Memory B cell (primary cell): ENCODE results near the gene IL21.
"Not testable (repeated sequence)": the region's sequence is repeated elsewhere in the genome, so short reads cannot be mapped to it uniquely, and the experiment has no call there.

Source experiments
- ATAC-seq: fragments of 150-1000 bp; cut with Tn5 transposase; 2 replicates; pipeline ENCODE4 v1.10.0; 2021; ENCODE audit warnings: low read depth, mild to moderate bottlenecking, moderate library complexity
- DNase-seq, 2 donors: peaks; one replicate each; pipeline ENCODE4 v3.0.0; 2022; ENCODE audit warnings: low spot score in 2 of 2
- H3K27ac Mint-ChIP-seq: one replicate; pipeline ENCODE4 v1.8.0; 2022; ENCODE audit warnings: mild to moderate bottlenecking, moderate library complexity, mixed read lengths
- H3K27me3 Mint-ChIP-seq: one replicate; pipeline ENCODE4 v1.8.0; 2022; ENCODE audit warnings: mixed read lengths
- H3K36me3 Mint-ChIP-seq: one replicate; pipeline ENCODE4 v1.8.0; 2022; ENCODE audit warnings: mild to moderate bottlenecking, mixed read lengths
- H3K4me1 Mint-ChIP-seq: one replicate; pipeline ENCODE4 v1.8.0; 2022; ENCODE audit warnings: mixed read lengths
- H3K4me3 Mint-ChIP-seq: one replicate; pipeline ENCODE4 v1.8.0; 2022; ENCODE audit warnings: mild to moderate bottlenecking, moderate library complexity, mixed read lengths
- H3K9me3 Mint-ChIP-seq: one replicate; pipeline ENCODE4 v1.8.0; 2022; ENCODE audit warnings: mixed read lengths

IL21 gene

DNA sequence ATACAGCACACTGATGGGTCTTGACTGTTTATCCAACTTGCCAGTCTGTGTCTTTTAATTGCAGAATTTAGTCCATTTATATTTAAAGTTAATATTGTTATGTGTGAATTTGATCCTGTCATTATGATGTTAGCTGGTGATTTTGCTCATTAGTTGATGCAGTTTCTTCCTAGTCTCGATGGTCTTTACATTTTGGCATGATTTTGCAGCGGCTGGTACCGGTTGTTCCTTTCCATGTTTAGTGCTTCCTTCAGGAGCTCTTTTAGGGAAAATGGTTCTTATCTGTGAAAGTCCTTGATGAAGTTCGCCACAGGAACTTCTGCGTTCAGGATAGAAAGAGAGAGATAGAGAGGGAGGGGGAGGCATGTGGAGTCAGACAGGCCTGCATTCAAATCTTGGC is 35.7 kb upstream of the IL21 start:
- H3K4me1 Mint-ChIP-seq, H3K27ac Mint-ChIP-seq, H3K9me3 Mint-ChIP-seq, DNase-seq, H3K4me3 Mint-ChIP-seq, H3K36me3 Mint-ChIP-seq, ATAC-seq, H3K27me3 Mint-ChIP-seq: not testable (repeated sequence)

DNA sequence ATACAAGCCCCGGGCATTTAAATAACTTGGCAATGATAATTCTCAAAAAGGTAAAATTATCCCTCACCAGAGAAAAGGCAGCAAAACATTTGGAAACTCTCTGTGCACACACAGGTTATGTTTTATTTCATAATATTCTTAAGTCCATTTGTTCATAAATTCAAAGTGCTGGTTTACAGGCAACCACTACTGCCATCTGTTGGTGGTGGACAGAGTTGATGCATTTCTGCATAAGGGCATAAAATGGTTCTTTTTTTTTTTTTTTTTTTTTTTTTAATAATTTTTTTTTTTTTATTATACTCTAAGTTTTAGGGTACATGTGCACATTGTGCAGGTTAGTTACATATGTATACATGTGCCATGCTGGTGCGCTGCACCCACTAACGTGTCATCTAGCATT is 31.5 kb upstream of the IL21 start:
- no peaks in the 10 kb centered on the region for H3K36me3 Mint-ChIP-seq
- DNase-seq (no peak), ATAC-seq (no peak)
- no peak overlapping the region for H3K4me3 Mint-ChIP-seq
- H3K4me1 Mint-ChIP-seq = no peaks in the 10 kb centered on the region
- H3K27ac Mint-ChIP-seq = no peak overlapping the region
- H3K27me3 Mint-ChIP-seq = no peaks in the 10 kb centered on the region
- peaks cover 2% of the 10 kb centered on the region for H3K9me3 Mint-ChIP-seq

DNA sequence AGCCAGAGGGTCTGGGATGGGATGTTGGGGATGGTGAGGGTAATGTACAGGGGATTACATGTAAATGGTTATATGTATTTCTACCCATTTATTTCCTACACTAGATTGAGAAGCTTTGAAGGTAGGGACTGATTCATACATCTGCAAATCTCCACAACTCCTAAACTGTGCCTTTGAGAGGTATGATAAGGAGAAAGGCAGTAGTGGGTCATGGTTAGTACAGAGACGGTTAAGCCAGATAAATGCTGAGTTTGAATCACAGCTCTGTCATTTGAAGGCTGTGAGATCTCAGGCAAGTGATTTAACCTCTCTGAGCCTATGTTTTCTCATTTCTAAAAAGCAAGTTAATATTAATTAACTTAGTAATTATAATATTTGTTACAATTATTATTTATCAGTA is 29.3 kb upstream of the IL21 start:
- H3K27ac Mint-ChIP-seq = no peak overlapping the region
- DNase-seq (no peak), ATAC-seq (no peak)
- no peak overlapping the region for H3K4me3 Mint-ChIP-seq
- H3K36me3 Mint-ChIP-seq = no peaks in the 10 kb centered on the region
- H3K9me3 Mint-ChIP-seq = no peaks in the 10 kb centered on the region
- H3K4me1 Mint-ChIP-seq = no peaks in the 10 kb centered on the region
- no peaks in the 10 kb centered on the region for H3K27me3 Mint-ChIP-seq

DNA sequence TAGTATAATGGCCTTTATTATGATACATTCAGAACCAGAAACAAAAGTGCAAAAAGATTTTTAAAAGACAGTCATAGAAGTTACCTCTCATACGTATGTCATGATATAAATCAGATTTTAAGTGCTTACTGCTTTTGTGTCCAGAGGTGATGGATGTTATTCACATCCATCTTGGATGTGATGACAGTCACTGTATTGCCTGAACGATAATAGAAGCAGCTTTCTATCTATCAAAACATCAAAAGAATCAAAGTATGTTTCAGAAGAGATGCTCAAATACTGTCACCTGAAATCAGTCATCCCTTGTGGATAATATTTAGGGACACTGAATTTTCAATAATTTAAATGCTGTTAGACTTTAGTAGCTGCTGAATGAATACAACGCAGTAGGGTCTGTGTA is 26.8 kb upstream of the IL21 start:
- no peak for DNase-seq
- Mint-ChIP-seq H3K4me1 (no peaks in the 10 kb centered on the region), H3K27ac (no peak overlapping the region), H3K9me3 (no peaks in the 10 kb centered on the region), H3K4me3 (no peak overlapping the region), H3K27me3 (peaks cover 3% of the 10 kb centered on the region), H3K36me3 (no peaks in the 10 kb centered on the region)
- no peak for ATAC-seq

DNA sequence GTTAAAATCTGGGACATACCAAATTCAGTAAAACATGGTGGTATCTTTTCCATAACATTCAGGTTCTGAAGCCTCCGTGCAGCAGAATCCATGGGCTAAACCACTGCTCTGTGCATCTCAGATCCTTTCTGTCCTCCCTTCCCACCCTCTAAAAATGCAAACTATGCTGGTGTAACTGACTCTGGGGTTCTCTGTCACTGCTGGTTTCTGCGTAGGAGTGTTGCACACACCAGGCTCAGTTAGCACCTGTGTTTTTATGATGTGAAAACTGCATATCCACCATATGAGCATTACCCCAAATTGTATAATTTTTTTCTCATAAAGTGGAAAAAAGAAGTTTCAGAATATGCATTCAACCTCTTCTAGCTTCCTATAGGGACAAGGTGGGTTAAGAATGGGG is 22.4 kb upstream of the IL21 start:
- Mint-ChIP-seq H3K27ac (no peak overlapping the region), H3K36me3 (no peaks in the 10 kb centered on the region), H3K9me3 (no peaks in the 10 kb centered on the region), H3K27me3 (peaks cover 3% of the 10 kb centered on the region), H3K4me3 (no peak overlapping the region), H3K4me1 (no peaks in the 10 kb centered on the region)
- DNase-seq (no peak), ATAC-seq (no peak)

DNA sequence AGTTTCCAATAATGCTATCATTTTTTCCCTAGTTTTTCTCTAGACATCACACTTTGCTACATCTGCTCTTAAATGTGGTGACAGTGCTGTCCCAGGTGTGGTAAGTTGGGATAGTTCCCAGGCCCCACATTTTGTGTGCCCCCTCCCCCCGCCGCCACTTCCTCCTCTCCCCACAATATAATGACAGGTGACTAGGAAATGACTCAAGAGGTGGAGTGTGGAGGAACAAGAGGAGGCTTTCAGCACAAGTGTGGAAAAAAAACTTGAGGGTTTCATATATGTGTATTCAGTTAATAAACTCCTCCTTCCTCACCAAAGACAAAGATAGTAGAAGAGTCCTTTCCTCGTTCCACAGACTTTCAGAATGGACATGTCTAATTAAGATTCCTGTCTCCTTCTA is 18.3 kb upstream of the IL21 start:
- no peaks in the 10 kb centered on the region for H3K36me3 Mint-ChIP-seq
- H3K9me3 Mint-ChIP-seq = peaks cover 2% of the 10 kb centered on the region
- H3K4me3 Mint-ChIP-seq = no peak overlapping the region
- no peak overlapping the region for H3K27ac Mint-ChIP-seq
- DNase-seq (no peak), ATAC-seq (no peak)
- peaks cover 4% of the 10 kb centered on the region for H3K27me3 Mint-ChIP-seq
- peaks cover 6% of the 10 kb centered on the region for H3K4me1 Mint-ChIP-seq

DNA sequence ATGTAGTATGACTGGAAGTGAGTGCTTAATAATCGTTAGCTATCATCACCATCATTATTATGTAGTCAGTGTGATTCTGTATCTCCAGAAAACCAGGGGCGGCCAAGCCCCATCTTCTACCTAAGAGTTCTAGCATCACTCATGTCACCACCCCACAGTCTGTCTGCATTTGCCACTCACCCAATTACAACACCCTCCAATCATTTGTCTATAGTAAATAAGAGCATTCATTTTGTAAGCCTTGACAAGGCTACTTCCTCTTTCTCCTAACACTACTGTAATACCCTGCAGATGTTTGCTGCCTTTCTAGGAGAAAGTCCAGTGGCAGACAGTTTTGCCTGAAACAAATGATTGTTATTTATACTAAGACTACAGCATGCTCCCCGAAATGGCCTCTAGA is 15.8 kb upstream of the IL21 start:
- Mint-ChIP-seq H3K4me1 (peaks cover 16% of the 10 kb centered on the region), H3K36me3 (no peaks in the 10 kb centered on the region), H3K27ac (no peak overlapping the region), H3K4me3 (no peak overlapping the region), H3K27me3 (peaks cover 3% of the 10 kb centered on the region), H3K9me3 (peaks cover 3% of the 10 kb centered on the region)
- no peak for DNase-seq
- peak; percentile 55 for ATAC-seq

DNA sequence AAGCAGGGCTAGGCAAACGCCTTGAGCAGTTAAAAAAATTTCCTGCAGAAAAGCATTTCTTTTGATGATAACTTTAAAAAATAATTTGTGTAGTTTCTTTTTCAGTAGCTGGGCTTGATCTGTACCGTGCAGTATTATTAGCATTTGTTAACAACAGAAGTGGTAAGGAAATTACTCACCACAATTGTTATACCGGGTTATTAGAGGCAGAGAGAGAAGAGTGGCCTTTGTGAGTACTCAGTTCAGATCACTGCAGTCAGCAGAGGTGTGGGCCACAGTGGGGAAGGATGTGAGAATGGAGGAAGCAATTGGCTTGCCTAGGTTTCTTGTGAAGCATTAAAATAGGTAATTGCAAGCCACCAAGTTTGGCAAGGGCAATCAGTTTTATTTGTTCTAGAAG is 14.3 kb upstream of the IL21 start:
- H3K27ac Mint-ChIP-seq = no peak overlapping the region
- ATAC-seq = no peak
- no peak overlapping the region for H3K4me3 Mint-ChIP-seq
- H3K4me1 Mint-ChIP-seq = peaks cover 16% of the 10 kb centered on the region
- no peaks in the 10 kb centered on the region for H3K36me3 Mint-ChIP-seq
- no peak for DNase-seq
- H3K27me3 Mint-ChIP-seq = peaks cover 3% of the 10 kb centered on the region
- peaks cover 3% of the 10 kb centered on the region for H3K9me3 Mint-ChIP-seq

DNA sequence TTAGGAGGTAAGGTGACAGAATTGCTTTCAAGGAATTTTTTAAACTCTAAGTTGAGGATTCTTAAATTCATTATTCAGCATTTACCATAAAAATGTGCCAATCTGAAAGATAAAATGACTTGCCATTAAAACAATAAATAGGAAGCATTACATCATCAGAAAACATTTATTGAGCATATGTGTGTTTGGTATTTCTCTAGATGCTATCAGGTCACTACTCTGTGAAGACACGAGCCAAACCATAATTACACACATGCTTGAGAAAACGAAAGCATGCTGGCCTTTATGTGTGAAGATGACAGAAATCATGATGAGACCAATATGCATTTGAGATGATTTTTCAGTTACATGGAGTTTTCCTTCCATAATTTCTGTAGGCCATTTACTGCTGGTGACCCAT is 12.3 kb upstream of the IL21 start:
- Mint-ChIP-seq H3K9me3 (peaks cover 3% of the 10 kb centered on the region), H3K27me3 (peaks cover 3% of the 10 kb centered on the region), H3K4me3 (no peak overlapping the region), H3K4me1 (peaks cover 16% of the 10 kb centered on the region), H3K27ac (no peak overlapping the region), H3K36me3 (no peaks in the 10 kb centered on the region)
- DNase-seq (no peak), ATAC-seq (no peak)

DNA sequence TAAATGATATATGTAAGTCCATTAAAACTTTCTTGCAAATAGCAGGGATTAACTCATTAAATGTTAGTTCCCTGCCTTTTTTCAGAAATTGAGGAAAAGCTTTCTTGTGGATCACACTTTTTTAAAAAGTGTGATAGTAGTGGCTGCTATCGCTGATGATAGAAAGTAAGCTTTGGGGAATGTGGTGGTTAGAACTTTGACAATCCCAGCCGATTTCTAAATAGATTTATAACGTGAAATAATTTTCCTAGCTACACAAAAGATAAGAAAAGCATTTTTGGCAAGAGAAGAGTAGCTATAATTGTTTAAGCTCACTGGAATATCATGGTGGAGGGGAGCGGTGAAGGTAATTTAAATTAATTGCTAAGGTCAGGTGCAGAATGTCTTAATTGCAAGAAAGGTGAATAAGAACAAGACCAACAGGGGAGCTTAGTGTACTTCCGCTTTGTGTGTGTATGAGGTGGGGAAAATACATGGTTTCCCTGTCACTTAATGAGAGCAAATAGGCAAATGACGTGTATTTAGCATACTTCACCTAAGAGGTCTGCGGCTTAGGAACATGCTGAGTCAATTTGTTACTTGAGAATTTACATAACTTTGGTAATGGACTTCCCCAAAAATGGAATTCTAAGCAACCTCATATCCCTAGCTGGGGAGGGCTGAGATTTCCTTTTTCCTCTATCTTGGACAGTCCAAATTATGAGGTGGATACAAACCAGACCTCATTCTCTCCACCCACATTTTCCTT is 11.7 kb upstream of the IL21 start:
- ATAC-seq (peak; percentile 85), DNase-seq (no peak)
- peaks cover 3% of the 10 kb centered on the region for H3K9me3 Mint-ChIP-seq
- H3K27me3 Mint-ChIP-seq = peaks cover 3% of the 10 kb centered on the region
- H3K36me3 Mint-ChIP-seq = no peaks in the 10 kb centered on the region
- H3K27ac Mint-ChIP-seq = no peak overlapping the region
- no peak overlapping the region for H3K4me3 Mint-ChIP-seq
- peaks cover 16% of the 10 kb centered on the region for H3K4me1 Mint-ChIP-seq

DNA sequence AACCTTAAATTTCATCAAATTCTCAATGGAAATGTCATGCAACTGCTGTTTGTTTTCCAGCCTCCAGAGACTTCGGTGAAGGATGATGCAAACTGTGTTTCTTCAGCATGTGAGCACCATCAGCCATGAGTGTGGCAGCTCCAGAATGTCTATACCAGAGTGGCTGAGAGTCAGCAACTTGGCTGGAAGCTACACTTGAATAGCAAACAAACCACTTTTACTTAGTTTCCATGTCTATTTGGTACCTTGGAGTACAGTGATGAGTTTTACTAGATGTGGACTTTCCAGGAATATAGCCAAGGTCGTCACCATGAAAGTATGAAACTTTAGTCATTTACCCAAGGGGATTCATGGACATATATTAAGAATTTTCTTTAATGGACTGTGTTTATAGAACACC is 4.3 kb upstream of the IL21 start:
- Mint-ChIP-seq H3K4me3 (no peak overlapping the region), H3K27ac (no peak overlapping the region), H3K36me3 (no peaks in the 10 kb centered on the region), H3K27me3 (no peaks in the 10 kb centered on the region), H3K9me3 (no peaks in the 10 kb centered on the region), H3K4me1 (peaks cover 2% of the 10 kb centered on the region)
- ATAC-seq (no peak), DNase-seq (no peak)

DNA sequence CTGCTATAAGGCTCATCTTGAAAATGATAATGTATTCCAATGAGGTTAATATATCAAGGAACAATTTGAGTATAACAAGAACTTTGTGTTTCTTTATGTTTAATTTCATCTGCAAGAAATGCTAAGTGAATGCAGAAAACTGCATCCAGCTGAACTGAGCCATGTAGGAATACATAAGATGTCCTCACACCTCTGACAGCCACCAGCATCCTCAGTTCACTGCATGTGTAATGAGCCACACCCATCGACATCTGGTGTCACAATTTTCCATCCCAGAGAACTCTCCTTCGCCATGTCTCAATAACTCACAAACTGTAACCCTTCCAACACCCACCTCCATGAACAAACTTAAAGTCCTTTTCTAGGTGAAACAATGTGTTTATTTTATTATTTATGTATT is 3.3 kb upstream of the IL21 start:
- ATAC-seq (no peak), DNase-seq (no peak)
- no peaks in the 10 kb centered on the region for H3K9me3 Mint-ChIP-seq
- H3K27ac Mint-ChIP-seq = no peak overlapping the region
- no peaks in the 10 kb centered on the region for H3K27me3 Mint-ChIP-seq
- H3K36me3 Mint-ChIP-seq = no peaks in the 10 kb centered on the region
- H3K4me1 Mint-ChIP-seq = peaks cover 2% of the 10 kb centered on the region
- H3K4me3 Mint-ChIP-seq = no peak overlapping the region

DNA sequence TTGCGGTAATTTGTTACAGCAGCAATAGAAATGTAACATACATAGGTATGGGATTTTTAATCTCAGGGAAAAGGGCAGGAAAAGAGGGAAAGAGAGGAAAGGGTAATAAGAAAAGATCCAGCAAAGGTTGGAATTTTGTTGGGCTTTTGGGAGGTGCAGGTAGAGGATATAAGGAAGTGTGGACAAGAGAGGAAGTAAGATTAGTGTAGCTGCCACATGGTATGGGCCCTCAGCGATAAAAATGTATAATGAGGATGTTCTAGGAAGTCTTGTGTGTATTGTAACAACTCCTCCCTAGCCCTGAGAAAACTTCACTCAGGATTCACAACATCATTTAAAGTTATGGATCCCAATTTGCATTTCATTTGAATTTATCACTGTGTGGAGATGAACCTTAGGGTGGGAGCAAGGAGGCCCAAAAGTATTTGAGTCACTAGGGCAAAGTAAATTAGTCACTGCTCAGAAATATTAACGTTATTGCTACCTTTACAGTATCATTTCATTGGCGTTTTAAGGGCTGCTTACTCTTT is 2.8 kb upstream of the IL21 start:
- peaks cover 2% of the 10 kb centered on the region for H3K4me1 Mint-ChIP-seq
- H3K27me3 Mint-ChIP-seq = no peaks in the 10 kb centered on the region
- no peaks in the 10 kb centered on the region for H3K36me3 Mint-ChIP-seq
- ATAC-seq = no peak
- no peaks in the 10 kb centered on the region for H3K9me3 Mint-ChIP-seq
- no peak overlapping the region for H3K4me3 Mint-ChIP-seq
- no peak for DNase-seq
- no peak overlapping the region for H3K27ac Mint-ChIP-seq

DNA sequence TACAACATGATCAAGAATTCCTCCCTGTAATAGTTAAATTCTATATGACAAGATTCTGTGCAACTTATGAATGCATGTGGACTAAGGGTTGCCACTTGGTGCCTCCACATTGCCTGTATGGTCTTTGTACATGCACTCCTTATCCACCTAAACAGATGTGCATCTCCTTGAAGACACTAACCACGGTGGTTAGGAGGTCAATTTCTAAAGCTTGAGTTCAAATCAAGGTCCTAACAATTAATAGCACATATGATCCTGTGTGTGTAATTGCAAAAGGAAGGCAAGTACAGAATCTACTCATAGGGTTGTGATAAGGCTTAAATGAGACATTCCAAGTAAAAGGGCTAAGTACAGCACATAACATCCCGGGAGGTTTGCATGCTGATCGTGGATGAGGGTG is 1.5 kb upstream of the IL21 start:
- no peaks in the 10 kb centered on the region for H3K36me3 Mint-ChIP-seq
- no peak overlapping the region for H3K4me3 Mint-ChIP-seq
- H3K4me1 Mint-ChIP-seq = peaks cover 2% of the 10 kb centered on the region
- no peaks in the 10 kb centered on the region for H3K9me3 Mint-ChIP-seq
- DNase-seq (no peak), ATAC-seq (no peak)
- no peak overlapping the region for H3K27ac Mint-ChIP-seq
- H3K27me3 Mint-ChIP-seq = no peaks in the 10 kb centered on the region

DNA sequence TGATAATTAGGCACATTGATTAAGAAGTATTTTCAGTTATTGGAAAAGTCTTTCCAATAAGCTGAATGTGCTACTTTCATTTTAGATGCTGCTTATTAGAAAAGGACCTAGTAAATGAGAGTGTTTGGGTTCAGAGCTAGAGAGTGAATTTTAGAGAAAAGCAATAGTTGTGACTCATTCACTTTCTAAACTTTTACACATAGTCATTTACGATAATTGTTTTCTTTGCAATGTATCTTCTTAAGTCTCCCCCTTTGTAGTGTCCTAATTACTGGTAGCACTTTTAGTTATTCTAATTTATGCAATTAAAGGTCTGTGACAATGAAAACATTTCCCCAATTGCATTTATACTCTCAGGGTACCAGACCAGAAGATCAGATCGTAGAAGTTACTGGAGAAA is 1.3 kb downstream of the IL21 start:
- no peak for DNase-seq

More for the DNA sequence above, 1.3 kb downstream of the IL21 start:
- Mint-ChIP-seq H3K4me1 (peaks cover 2% of the 10 kb centered on the region), H3K9me3 (no peaks in the 10 kb centered on the region), H3K27ac (no peak overlapping the region), H3K27me3 (peaks cover 1% of the 10 kb centered on the region), H3K36me3 (no peaks in the 10 kb centered on the region), H3K4me3 (no peak overlapping the region)
- ATAC-seq = no peak
